GM18861 (cell line): ENCODE measurements around the gene NOP9.

Experiments used
- ATAC-seq: cut with Tn5 transposase; IDR thresholded peaks from one replicate; pipeline ENCODE4 v1.9.1; 2021; ENCODE audit not compliant: unreplicated experiment

Gene NOP9, protein sequence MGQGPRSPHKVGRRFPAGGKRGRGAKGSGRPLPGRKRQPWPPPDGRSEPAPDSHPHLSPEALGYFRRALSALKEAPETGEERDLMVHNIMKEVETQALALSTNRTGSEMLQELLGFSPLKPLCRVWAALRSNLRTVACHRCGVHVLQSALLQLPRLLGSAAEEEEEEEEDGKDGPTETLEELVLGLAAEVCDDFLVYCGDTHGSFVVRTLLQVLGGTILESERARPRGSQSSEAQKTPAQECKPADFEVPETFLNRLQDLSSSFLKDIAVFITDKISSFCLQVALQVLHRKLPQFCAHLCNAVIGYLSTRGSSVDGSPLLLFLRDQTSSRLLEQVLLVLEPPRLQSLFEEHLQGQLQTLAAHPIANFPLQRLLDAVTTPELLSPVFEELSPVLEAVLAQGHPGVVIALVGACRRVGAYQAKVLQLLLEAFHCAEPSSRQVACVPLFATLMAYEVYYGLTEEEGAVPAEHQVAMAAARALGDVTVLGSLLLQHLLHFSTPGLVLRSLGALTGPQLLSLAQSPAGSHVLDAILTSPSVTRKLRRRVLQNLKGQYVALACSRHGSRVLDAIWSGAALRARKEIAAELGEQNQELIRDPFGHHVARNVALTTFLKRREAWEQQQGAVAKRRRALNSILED

DNA sequence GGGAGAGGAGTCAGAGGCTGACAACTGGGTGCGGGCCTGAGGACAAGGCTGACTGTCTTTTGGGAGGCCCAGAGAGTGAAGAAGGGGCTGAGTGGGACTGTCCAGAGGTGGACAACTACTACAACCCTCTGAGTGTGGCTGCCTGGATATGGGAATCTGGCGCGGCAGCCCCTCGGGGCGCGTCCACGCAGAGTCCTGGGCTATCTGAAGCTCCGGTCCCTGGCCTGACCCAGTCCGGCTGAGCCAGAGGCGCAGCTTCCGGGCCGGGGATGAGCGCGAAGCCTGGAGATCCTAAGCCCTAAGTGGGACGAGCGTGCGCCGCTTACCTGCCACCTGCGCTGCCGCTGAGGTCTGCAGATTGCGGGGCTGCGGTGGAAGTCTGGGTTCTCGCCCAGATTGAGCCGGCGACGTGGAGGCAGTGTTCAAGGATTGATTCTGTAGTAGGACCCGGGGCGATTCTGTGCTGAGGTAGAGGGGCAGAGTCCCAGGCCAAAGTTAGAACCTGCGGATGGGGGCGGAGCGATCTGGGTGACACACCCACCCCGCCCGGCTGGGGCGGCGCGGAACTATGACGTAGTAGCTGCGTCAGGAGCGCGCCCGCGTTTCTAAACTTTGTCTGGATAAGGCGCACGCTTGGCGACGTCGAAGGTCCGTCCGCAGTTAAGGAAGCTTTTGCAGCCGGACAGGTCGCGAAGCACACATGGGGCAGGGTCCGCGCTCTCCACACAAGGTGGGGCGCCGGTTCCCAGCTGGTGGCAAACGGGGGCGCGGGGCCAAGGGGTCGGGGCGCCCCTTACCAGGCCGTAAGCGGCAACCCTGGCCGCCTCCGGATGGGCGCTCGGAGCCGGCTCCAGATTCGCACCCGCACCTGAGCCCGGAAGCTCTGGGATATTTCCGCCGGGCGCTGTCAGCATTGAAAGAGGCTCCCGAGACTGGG lies at the start of gene NOP9, which contains the start of gene DHRS1:
Gene NOP9 (plus strand): TSS at position 596 of the 937 bp plus-strand sequence. CDS start 105 bp downstream, at position 701.
Gene DHRS1 (minus strand): TSS at position 526 of the 937 bp plus-strand sequence. CDS start 674 bp downstream, outside the sequence.
- peak; percentile 55 for ATAC-seq

DNA sequence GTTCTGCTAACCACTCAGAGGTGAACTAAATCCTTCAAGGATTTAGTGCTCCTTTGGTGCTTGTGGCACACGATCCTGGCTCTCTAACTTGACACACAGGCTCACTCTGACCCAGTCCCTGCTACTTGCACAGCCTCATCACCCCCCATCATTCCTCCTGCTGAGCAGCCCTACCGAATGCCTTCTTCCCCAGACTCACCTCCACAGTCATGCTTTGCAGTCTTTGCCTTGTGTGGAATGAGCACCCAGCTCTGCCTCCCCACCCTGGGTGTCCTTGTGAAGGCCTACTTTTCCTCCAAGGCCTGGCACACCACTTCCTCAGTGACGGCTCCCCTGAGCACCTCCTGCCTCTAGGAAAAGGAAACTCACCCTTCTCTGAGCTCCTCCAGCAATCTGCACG lies 49.3 kb upstream of the NOP9 start:
- ATAC-seq = no peak

DNA sequence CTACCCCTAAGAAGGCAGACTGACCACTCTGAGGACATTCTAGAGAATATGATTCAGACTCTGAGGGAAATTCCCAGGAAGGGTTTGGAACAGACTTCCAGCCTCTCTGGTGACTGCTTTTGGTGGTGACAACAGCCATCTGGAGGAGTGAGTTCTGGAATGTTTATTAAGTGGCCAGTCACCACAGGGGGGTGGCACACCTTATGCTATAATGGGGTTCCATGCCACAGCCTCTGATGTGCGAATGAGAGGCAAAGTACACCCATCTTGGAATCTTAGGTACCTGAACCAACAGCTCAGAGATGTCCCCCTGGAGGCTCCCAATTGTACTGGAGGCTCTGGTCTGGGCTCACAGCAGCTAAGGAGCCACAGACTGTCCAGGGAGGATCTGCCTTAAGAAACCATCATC lies 47.8 kb upstream of the NOP9 start:
- ATAC-seq = no peak

DNA sequence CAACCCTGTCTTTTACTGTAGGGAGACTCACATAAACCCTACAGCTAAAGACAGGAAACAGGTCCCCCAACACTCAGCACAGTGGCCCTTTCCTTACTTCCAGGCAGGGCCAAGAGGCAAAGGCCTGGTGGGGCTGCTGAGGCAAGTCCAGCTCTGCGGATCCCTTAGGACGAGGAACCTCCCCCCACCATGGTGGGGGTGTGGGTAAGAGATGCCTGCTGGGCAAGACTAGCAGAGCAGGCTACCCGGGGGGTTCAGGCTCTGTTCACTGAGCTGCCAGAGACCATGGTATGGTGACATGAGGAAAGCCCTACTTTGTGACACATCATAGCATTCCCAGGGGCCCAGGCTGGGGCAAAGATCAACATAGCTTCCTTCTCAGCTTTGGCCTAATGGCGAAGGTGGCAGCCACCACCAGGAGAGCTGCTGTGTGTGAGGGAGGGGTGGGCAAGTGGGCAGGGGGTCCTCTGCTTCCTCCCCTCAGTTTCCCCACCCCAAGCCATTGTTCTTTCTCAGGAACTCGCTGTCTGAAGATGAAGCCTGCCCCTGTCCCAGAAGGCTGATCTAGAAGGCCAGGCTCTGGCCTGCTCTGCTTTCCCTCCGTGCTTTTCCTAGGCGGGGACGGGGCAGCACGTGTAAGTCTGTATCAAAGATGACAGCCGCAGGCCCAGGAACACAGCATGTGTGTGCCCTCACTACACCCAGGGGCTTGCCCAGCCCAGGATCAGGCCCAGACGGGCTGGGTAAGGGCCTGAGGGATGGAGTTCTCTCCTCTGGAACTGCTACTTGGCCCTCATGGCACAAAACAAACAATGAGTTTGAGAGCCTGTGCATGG lies 47.1 kb upstream of the NOP9 start:
- no peak for ATAC-seq

DNA sequence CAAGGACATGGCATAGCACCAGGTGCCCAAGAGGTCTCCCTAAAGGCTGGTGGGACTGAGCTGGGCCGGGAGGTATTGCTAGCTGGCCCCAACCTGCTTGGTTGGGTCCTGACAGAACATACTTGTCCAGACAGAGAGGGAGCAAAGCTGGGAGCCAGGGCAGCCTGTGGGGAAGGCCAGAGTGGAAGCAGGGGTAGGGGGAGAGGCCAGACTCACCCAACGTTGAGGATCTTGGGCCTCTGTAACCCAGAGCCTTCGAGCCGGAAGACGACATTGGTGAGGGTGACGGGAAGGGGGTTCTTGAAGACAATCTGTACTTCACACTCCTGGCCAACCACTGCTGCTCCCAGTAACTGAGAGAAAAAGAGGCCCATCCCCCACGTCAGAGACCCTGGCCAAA lies 45.7 kb upstream of the NOP9 start:
- no peak for ATAC-seq

DNA sequence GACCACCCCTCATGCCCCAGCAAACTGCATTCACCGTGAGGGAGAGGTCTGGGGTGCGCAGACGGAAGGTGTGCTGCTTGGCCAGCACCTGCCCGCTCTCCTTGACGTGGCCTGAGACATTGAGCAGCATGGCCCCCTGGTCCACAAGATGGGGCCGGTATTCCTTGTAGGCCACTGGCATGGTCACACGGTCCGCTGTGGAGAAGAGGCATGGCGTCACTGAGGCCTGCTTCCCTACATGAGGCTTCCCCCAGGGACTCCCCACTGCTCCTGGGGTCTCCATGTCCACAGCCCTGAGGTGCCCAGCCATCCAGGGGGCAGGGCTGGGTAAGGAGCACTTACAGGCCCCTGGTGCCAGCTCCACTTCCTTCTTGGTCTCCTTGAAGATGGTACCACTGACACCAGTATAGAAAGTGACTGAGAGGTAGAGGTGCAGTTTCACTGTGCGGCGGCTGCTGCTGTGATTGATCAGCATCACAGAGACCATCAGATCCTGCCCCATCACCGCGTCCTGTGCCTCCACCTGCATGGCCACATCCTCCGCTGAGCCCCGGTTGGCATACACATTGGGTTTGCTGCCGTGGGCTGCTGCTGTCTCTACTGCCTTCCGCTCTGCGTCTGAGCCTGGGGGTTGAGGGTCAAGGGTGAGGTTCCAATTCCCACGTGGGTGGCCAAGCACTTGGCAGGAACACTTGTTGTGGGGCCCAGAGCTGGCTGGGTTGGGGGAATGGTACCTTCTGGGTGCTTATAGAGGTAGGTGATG lies 44.8 kb upstream of the NOP9 start:
- no peak for ATAC-seq

DNA sequence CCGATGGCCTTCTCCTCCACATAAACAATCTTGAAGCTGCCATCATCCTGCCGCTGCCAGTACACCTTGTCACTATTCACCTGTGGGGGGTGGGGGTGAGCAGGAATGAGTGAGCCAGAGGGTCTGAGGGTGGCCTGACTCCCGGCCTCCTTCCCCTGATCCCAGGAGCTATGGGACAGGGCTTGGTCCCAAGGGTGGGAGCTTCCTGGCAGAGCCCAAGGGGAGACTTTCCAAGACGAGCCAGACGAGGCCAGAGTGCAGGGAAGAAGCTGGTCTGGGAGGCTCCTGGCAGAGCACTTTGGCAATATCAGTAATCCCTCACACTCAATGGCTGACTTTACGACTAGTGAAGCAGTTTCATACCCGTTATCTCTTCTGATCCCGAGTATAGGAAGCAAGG lies 44.2 kb upstream of the NOP9 start:
- no peak for ATAC-seq

DNA sequence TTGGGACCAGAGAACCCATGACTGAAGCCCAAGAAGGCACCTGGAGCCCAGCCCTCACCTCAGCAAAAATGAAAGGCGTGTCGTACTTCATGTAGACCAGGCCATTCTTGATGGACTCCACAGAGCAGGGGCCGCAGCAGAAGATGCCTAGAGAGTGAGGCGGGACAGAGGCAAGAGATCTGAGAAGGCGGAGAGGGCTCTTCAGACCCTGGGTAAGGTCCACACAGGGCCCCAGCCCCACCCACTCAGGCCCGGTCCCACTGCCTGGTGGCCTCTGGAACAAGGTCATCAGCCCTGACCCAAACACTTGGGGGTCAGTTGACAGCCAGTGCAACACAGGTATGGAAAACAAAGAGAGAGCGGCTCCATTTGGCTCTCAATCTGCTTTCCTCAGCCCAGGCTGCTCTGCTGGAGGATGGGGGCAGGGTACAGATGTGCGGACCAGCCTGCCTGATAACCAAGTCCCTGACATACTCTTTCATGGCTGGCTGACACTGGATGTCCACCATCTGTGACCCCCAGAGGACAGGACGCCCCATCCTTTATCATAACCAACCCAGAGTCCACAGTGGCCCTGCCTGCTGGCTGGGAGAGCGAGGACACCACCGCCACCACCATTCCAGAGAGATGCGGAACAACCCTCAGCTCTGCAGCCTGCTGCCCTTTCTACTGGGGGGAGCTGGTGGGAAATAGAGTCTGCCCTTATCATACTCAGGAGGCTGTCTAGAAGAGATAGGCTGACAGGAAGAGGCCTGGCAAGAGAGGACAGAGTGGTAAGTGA lies 43.5 kb upstream of the NOP9 start:
- no peak for ATAC-seq

DNA sequence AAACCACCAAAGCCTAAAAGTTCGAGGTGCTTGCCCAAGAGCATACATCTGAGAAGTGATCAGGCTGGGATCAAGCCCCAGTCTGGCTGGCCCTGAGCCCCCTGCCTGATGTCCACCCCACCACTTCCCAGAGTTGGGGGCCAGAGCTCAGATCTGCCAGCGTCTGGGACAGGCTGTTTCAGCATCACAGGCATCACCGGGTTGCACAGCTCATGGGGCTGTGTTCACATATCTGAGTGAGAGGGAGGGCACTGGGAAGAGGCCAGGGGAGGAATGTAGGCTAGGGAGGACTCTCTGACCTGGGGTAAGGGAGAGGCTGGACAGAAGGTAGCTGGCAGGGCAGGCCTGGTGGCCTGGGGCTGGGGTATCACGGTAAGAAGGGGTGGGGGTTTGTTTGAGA lies 42.7 kb upstream of the NOP9 start:
- no peak for ATAC-seq

DNA sequence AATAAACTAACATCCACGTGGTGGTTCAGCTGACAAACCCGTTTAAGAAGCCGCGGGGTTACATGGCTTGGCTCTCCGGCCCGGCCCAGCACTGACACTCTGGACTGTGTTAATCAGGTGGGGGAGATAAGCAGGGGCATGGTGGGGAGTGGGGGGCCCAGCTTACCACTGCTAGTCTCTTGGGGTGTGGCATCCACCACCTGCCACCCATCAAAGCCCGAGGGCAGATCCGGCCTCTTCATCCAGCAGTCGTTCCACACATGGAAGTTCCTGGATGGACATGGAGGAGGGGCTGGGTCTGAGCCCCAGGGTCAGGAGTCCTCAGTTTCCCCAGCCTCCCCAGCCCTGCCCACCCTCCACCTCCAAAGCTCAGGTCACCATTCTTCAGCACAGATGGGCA lies 41.5 kb upstream of the NOP9 start:
- no peak for ATAC-seq

DNA sequence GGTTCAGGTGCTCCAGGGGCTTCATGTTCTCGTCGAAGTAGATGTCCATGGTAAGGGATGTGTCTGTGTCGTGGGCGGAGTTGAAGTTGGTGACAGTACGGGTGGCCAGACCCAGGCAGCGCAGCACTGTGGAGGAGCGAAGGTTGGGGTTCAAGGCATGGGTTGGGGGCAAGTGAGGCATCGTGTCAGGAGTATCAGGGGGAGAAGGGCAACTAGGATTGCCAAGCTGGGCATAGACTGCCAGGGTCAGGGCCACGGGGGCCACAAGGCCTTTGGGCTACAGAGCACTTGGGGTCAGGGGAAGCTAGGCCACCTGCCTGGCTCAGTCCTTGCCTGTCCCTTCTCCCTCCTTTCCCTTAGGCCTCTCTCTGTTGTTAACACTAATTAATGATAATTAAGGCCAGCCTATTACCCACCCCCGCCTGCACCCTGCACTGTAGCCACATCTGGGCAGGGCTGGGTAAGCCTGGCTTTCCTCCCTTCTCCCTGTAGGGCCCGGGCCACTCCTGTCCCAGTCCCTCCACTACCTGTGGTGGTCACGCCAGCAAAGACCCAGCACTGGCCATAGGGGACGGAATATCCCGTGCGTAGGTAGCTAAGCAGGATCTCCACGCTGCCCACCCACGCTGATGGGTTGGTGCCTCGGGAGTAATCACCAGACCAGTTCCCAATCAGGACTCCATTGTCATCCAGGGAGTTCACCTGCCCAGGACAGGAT lies 40.9 kb upstream of the NOP9 start:
- ATAC-seq = no peak

DNA sequence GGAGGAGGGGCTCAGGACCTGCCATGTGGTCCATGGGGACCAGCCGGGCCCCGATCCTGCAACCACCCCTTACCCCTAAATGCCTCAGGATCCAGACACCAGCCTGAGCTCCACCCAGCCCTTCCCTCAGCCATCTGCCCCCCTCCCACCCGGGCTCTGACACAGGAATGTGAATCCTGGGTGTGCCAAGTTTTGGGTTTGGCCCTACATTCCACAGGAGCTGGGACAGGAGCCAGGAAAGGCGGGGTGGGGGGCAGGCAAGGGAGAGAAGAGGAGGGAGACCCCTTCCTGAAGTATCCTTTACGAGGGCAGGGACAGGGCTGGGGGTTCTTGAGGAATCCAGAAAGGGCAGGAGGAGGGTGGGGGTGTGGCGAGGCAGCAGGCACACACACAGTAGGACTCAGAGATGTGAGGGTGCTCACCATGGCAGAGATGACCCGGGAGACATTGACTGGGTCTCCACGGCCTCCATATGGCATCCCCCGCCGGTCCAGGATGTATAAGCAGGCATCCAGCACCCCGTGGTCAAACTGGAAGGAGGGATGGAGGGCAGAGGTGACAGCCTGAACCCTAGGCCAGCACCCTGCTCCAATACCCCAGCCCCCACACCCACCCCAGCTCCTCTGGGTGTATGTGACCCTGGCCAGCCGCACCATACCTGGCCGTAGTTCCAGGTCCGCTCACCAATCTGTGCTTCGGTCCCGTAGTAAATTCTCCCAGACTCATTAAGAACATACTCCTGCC lies 40.2 kb upstream of the NOP9 start:
- ATAC-seq = no peak

DNA sequence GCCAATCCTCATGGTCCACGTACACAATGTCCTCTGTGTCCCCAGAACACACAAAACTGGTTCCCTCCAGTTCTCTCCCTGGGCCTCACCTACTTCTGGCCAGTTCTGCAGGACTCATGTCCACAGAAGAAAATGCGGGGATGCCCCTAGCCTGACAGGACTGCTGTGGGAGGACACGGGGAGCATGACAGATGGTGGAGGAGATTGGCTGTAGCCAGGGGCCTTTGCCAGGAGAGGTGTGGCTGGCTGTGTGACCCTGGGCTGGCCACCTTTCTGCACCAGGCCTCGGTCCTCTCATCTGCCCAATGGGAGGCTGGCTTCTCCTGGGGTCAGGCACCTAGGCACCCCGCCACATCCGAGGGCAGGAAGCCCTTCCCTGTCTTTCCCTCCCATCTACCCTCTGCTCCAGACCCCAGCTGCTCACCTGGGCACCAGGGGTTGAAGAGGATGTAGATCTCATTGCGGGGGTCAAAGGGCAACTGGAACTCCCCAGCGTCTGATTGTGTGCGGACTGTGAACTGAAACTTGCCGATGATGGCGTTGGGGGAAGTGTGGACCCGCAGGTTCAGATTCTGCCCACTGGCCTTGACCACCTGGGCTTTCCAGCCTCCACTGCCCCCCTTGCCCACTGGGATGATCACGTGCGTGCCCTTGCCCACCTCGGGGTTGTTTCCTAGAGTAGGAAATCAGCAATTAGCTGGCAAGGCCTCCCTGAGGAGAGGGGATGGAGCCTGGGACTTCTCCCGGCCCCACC lies 39.4 kb upstream of the NOP9 start:
- ATAC-seq = no peak

DNA sequence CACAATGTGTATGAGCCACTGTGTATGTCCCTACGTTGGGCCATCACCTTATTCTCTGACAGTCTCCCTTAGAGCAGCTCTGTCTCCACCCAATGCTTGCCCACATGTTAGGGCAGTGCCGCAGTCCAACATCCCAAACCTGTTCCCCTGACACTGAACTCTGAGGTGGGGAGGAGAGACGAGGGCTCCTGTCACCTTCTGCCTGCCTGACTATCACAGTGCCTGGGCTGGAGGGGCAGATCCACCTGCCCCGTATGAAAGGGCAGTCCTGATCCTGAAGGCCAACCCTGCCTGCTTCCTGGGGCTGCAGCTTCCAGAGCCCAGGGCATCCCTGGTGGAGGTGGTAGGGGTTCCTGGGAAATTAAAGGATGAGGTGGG lies 38.9 kb upstream of the NOP9 start:
- no peak for ATAC-seq

DNA sequence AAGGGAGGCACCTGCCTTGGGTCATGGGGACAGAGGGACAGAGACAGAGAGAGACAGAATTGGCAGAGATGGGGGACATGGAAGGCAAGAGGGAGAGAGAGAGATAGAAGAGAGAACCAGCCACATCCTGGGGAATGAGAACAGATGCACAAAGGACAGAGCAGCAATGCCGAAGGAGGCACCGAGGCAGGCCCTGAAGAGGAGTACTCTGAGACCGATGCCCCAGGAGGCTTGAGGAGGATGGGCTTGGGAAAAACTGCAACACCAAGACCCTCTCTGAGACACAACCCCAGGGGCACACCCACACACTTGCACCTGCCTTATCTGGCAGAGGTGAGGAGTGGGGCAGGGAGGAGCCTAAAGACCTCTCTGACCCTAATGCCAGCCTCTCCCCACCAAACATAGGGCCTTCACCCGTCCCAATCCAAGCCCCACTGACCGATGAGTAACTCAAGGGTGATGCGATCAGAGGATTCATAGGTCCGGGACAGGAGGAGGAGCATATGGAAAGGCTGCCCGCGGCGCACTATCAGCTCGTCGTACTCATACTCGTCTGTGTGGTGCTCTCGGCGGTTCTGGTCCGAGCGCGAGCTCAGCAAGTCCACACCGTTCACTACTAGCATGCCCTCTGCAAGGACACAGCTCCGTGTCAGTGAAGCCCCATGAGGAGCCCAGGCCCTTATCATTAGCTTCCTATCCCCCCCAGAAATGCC lies 38.2 kb upstream of the NOP9 start:
- no peak for ATAC-seq

DNA sequence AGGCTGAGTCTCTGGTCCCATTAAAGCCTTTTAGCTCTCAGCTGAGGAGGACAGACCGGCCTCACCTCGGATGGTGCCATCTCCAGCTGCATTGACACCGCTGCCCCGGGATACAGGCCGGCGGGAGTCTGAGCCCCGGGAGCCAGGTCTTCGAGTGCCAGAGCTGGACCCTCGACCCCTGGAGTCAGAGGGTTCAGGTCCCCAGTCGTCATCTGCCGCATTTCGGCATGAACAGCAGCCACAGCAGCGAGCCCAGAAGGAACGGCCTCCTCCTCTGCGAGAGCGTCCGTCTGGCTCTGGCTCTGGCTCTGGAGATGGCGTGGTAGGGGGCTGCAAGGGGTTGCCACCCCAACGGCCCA lies 37.7 kb upstream of the NOP9 start:
- ATAC-seq = no peak
